T-helper 9 cell (primary cell): Measurements from ENCODE around the gene TAS2R14.

Experiments
- DNase-seq: peaks from one replicate; pipeline ENCODE4 v3.0.0-alpha.2; 2020

Gene TAS2R14

DNA sequence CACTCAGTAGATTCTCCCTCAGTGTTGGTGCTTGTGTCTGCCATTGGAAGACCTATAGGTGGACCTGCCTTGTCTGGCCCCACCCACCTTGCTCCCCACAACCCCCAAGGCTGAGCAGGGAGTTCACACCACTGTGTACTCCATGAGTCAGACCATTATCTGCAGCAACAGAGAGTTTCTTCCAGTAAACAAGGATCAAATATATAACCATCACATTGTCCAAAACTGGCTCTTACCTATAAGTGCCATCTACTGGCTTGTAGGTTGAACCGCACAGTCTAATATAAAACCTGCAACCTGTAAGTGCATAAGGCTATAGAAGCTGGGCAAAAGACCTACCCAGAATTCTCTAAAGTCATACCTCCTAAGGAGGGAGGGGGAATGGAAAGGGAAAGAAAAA is 37.6 kb downstream of the TAS2R14 start:
- no peak for DNase-seq

DNA sequence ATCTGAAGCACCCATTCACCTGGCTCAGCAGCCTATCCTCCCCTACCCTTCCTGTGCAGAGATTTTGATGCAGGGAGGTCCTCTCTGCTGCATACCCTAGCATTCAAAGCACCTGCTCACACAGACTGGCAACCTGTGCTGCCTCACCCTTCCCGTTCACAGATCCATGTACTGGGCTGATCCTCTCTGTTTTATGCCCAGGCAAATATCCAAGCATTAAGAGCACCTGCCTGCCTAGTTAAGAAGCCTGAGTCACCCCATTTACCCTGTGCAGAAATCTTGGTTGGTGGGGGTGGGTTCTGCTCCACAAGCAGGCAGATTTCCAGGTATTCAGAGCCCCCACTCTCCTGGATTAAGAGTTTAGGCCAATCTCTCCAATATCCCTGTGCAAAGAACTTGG is 38.1 kb downstream of the TAS2R14 start:
- DNase-seq: no peak

DNA sequence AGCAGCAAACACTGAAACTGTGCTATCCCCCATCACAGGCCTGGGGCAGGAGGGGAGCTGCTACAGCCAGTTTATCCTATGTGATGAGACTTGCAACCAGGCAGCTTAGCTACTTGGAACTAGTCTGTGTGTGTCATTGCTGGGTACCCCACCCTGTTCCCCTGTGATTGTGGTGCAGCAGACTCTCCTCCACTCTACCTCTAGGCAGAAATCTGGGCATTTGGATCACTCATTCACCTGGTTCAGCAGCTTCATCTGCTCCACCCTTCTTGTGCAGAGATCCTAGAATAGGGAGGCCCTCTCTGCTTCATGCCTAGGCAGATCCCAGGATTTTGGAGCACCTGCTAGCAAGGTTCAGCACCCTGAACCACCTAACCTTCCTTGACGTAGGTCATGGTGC is 38.5 kb downstream of the TAS2R14 start:
- DNase-seq: no peak

DNA sequence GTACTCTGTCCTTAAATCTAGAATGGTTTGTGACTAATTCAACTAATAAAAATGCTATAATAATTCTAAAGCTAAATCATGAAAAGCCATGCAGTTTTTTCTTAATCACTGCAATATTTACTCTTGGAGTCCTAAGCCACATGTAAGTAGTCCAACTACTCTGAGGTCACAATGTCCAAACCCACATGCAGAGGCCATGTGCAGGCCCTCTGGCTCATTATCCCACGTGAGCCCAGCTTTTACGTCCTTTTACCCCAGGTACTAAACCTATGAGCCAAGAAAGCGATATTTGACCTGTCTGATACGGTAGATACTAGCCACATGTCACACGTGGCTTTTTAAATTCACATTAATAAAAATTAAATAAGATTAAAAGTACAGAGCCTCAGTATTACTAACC is 42.2 kb downstream of the TAS2R14 start:
- no peak for DNase-seq

DNA sequence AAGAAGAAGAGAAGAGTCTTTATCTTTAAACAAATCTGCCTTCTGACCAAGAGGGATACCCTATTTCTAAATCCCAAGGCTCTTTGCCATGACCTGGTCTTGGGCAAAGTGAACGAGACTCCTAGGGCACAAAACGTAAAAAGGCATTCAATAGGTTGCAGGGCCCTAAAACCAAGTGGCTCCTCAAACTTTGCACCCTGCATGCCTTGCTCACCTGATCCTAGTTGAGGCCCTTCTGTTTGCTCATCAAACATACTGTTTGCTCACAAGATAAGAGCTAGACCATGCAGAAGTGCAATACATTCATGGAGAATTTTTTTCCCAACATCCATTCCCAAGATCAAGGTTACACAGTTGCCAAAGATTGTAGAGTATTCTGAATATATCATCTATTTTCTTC is 47.1 kb downstream of the TAS2R14 start:
- DNase-seq: no peak

DNA sequence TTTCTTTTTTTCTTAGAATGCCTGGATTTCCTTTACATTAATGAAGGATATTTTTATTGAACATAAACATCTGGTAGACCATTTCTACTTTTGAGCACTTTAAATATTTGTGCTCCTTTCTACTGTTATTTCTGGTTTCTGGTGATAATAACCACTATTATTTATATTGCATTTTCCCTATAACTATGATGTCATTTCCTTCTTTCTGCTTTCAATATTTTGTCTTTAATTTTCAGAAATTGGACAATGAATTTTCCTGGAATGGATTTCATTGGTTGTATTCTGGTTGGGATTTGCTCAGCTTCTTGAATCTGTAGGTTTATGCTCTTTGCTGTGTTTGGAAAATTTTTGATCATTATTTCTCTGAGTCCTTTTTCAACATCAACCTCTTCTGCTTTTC is 49.8 kb downstream of the TAS2R14 start:
- DNase-seq: no peak
